HCT116 (cell line): ENCODE measurements around the gene HERC3. TPM values are rescaled to one million over a fixed set of nuclear protein-coding genes. Genes with fewer than 3 reads are reported as not detected.

Experiments
- ATAC-seq: fragments of 200-7000 bp; cut with Tn5 transposase; 2 replicates; pipeline ENCODE4 v1.9.1; 2020; ENCODE audit warnings: mild to moderate bottlenecking, moderate library complexity
- BruUV-seq: library from RNA; stranded (reverse); fragments of 400-500 nt; replicated peaks from 2 replicates; lab custom pipeline; 2021; lab: Mats Ljungman, UMichigan
- CTCF ChIA-PET: fragments of 300-600 bp; sonication (Branson Sonifier 250); formaldehyde crosslinking; loops from one replicate; lab custom pipeline; 2021; ENCODE audit warnings: antibody characterized with exemption; lab: Charles Lee
- POLR2A ChIA-PET: fragments of 300-600, 350-600 bp; sonication (Branson Sonifier 250); formaldehyde crosslinking; loops from one replicate; lab custom pipeline; 2021; ENCODE audit warnings: antibody characterized with exemption; lab: Charles Lee
- RAD21 ChIA-PET, 2 experiments: fragments of 300-600 bp; sonication (Branson Sonifier 250); formaldehyde crosslinking; loops; one replicate each; lab custom pipeline; 2023; ENCODE audit warnings: low total read pairs in 2 of 2; ENCODE audit not compliant: uncharacterized antibody in 2 of 2, unreplicated experiment in 2 of 2, low non-redundant PET in 1 of 2; lab: Charles Lee
- DNase-seq: peaks from one replicate; pipeline ENCODE4 v3.0.0-alpha.2; 2010; ENCODE audit warnings: low read depth, low spot score
- H2AFZ ChIP-seq: fragments of 200-600 bp; shearing (Covaris generic), sonication (generic); 2 replicates; pipeline ENCODE4 v1.6.1; 2017; ENCODE audit warnings: low read depth, mixed run types, mixed read lengths, antibody characterized with exemption, low read length; ENCODE audit not compliant: poor library complexity, severe bottlenecking
- H3K27ac ChIP-seq: 2 replicates; pipeline ENCODE4 v1.5.1; 2012; ENCODE audit warnings: low read depth, low read length
- H3K27me3 ChIP-seq: fragments of 200-600 bp; sonication (generic); 2 replicates; pipeline ENCODE4 v1.6.1; 2016; ENCODE audit warnings: mixed run types, low read length, mixed read lengths; ENCODE audit not compliant: insufficient read depth
- H3K36me3 ChIP-seq, 2 experiments: fragments of 200-500 bp in 1 of 2; fragments of 200-600 bp in 1 of 2; sonication (Bioruptor generic) in 1 of 2; sonication (generic) in 1 of 2; 2 replicates each; pipeline versions ENCODE4 v1.5.1 to v1.6.1; 2014 to 2016; ENCODE audit warnings: low read length in 2 of 2, inconsistent platforms in 1 of 2, mixed read lengths in 1 of 2, mixed run types in 1 of 2; ENCODE audit not compliant: insufficient read depth in 2 of 2, control insufficient read depth in 1 of 2
- H3K4me1 ChIP-seq, 2 experiments: fragments of 200-600 bp in 1 of 2; sonication (generic) in 1 of 2; 2 replicates each; pipeline versions ENCODE4 v1.5.1 to v1.6.1; 2012 to 2017; ENCODE audit warnings: low read length in 2 of 2, inconsistent platforms in 1 of 2, mild to moderate bottlenecking in 1 of 2, mixed read lengths in 1 of 2, mixed run types in 1 of 2, moderate library complexity in 1 of 2; ENCODE audit not compliant: insufficient read depth in 2 of 2, control insufficient read depth in 1 of 2
- H3K4me2 ChIP-seq: fragments of 200-600 bp; sonication (generic); 2 replicates; pipeline ENCODE4 v1.6.1; 2017; ENCODE audit warnings: mixed run types, low read length, mixed read lengths
- H3K4me3 ChIP-seq, 2 experiments: fragments of 200-600 bp in 1 of 2; sonication (generic) in 1 of 2; replicated peaks in 1 of 2; 2 replicates each; pipeline ENCODE4 v1.5.1; 2011 to 2016; ENCODE audit warnings: low read length in 2 of 2, control low read depth in 1 of 2, low read depth in 1 of 2, mild to moderate bottlenecking in 1 of 2, mixed read lengths in 1 of 2, mixed run types in 1 of 2
- H3K79me2 ChIP-seq: fragments of 200-600 bp; sonication (generic); 2 replicates; pipeline ENCODE4 v1.6.1; 2017; ENCODE audit warnings: mild to moderate bottlenecking, mixed run types, low read length, moderate library complexity, mixed read lengths; ENCODE audit not compliant: insufficient read depth
- H3K9ac ChIP-seq: fragments of 200-600 bp; sonication (generic); 2 replicates; pipeline ENCODE4 v1.6.1; 2016; ENCODE audit warnings: low read length, mixed read lengths
- H3K9me2 ChIP-seq: fragments of 200-600 bp; sonication (generic), shearing (Covaris generic); 2 replicates; pipeline ENCODE4 v1.6.1; 2017; ENCODE audit warnings: mixed run types, mild to moderate bottlenecking, moderate library complexity; ENCODE audit not compliant: insufficient read depth
- H3K9me3 ChIP-seq, 2 experiments: fragments of 200-500 bp in 1 of 2; fragments of 200-600 bp in 1 of 2; sonication (Bioruptor generic) in 1 of 2; sonication (generic) in 1 of 2; 2 replicates each; pipeline ENCODE4 v1.6.1; 2014 to 2017; ENCODE audit warnings: low read length in 2 of 2, mixed read lengths in 2 of 2, inconsistent platforms in 1 of 2, low read depth in 1 of 2, mild to moderate bottlenecking in 1 of 2, mixed run types in 1 of 2, moderate library complexity in 1 of 2; ENCODE audit not compliant: control insufficient read depth in 1 of 2, insufficient read depth in 1 of 2
- H4K20me1 ChIP-seq: fragments of 200-600 bp; sonication (generic), shearing (Covaris generic); 2 replicates; pipeline ENCODE4 v1.6.1; 2017; ENCODE audit warnings: mixed run types, mild to moderate bottlenecking, moderate library complexity; ENCODE audit not compliant: insufficient read depth
- CBX3 ChIP-seq: IDR thresholded peaks from 2 replicates; pipeline ENCODE4 v1.6.1; 2012; ENCODE audit warnings: low read depth
- CEBPB ChIP-seq: IDR thresholded peaks from 2 replicates; pipeline ENCODE4 v1.6.1; 2012; ENCODE audit warnings: low read depth
- EGR1 ChIP-seq: IDR thresholded peaks from 2 replicates; pipeline ENCODE4 v1.6.1; 2012; ENCODE audit warnings: low read depth
- EZH2 ChIP-seq: fragments of 200-600 bp; sonication (generic); IDR thresholded peaks from 2 replicates; pipeline ENCODE4 v1.6.1; 2017; ENCODE audit warnings: antibody characterized with exemption, mixed run types
- EZH2phosphoT487 ChIP-seq: fragments of 200-600 bp; IDR thresholded peaks from 2 replicates; pipeline ENCODE4 v1.6.1; 2018; ENCODE audit warnings: antibody characterized with exemption, borderline replicate concordance
- FOSL1 ChIP-seq: IDR thresholded peaks from 2 replicates; pipeline ENCODE4 v1.6.1; 2012; ENCODE audit warnings: low read depth
- JUND ChIP-seq: IDR thresholded peaks from 2 replicates; pipeline ENCODE4 v1.6.1; 2012
- POLR2A ChIP-seq: IDR thresholded peaks from 2 replicates; pipeline ENCODE4 v1.7.0; 2011; ENCODE audit warnings: borderline replicate concordance; ENCODE audit not compliant: insufficient read depth, insufficient read length; ENCODE audit errors: extremely low read depth
- SIN3A ChIP-seq: IDR thresholded peaks from 2 replicates; pipeline ENCODE4 v1.6.1; 2012; ENCODE audit warnings: low read depth
- TCF7L2 ChIP-seq: IDR thresholded peaks from 2 replicates; pipeline ENCODE4 v1.7.0; 2011; ENCODE audit warnings: borderline replicate concordance, inconsistent platforms; ENCODE audit not compliant: insufficient read depth, insufficient read length; ENCODE audit errors: extremely low read depth
- YY1 ChIP-seq: IDR thresholded peaks from 2 replicates; pipeline ENCODE4 v1.6.1; 2011; ENCODE audit warnings: low read length, low read depth, moderate library complexity, mild to moderate bottlenecking; ENCODE audit not compliant: insufficient replicate concordance; ENCODE audit errors: extremely low read depth
- intact Hi-C: fragments of 100-400 bp; cut with micrococcal nuclease; formaldehyde crosslinking; loops from 2 replicates; pipeline ENCODE4 v1.10.0; 2022
- total RNA-seq: library from RNA; stranded (reverse); gene quantifications from one replicate; pipeline ENCODE4 v1.2.1, GENCODE V29; 2021; ENCODE audit not compliant: unreplicated experiment
- TF ChIP-seq, protein P1 (sequence below): IDR thresholded peaks from 2 replicates; pipeline ENCODE4 v1.6.1; 2012
- TF ChIP-seq, protein P2 (sequence below): IDR thresholded peaks from 2 replicates; pipeline ENCODE4 v1.6.1; 2012
- TF ChIP-seq, protein P3 (sequence below): IDR thresholded peaks from 2 replicates; pipeline ENCODE4 v1.6.1; 2012; ENCODE audit warnings: low read depth
- TF ChIP-seq, protein P4 (sequence below): IDR thresholded peaks from 2 replicates; pipeline ENCODE4 v1.6.1; 2011; ENCODE audit warnings: mild to moderate bottlenecking, low read length, moderate library complexity; ENCODE audit not compliant: insufficient replicate concordance; ENCODE audit errors: extremely low read depth

Gene HERC3
- total RNA-seq, 1 experiment from 2014 or later, result 10.8 TPM

DNA sequence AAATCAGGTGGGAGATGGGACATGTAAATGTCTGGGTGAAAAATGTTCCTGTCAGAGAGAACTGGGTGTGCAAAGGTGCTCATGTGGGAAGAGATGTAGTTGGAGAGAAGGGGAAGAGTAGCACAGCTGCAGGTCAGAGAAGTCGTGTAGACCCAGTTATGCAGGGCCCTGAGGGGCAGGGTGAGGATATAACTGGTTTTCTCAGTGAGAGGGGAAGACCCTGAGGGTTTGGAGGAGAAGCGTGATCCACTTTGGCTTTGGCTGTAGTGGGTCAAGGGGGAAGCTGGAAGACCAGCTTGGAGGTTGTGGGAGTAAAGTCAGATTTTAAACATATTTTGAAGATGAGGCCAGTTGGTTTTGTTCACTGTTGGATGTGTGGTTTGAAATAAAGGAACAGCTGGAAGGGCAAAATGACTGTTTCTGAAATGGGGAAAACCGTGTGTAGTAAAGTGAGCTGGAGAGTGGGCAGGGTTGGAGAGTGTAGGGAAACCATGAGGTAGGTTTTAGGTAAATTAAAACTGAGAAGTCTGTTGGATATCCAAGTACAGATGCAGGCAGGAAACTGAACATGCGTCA is 61.2 kb downstream of the HERC3 start:
- H3K4me2 ChIP-seq, result no peak overlapping the region
- H3K9me2 ChIP-seq, result no peaks in the 10 kb centered on the region
- H3K4me3 ChIP-seq, result no peak overlapping the region
- no TSS peak for BruUV-seq
- DNase-seq (no peak), ATAC-seq (no peak)
- intact Hi-C loops, result no loop called here
- H3K27me3 ChIP-seq, result no peaks in the 10 kb centered on the region
- TF ChIP-seq EZH2phosphoT487 (no peak), EGR1 (no peak), TCF7L2 (no peak)
- ChIA-PET RAD21 (no interaction called here), CTCF (interaction anchor here (2.2 kb wide), 1 partner anchor 114 kb away, joined by 8 read pairs; no protein-coding TSS in a partner anchor), POLR2A (no interaction called here)
- no peaks in the 10 kb centered on the region for H3K36me3 ChIP-seq
- H3K9me3 ChIP-seq, result no peaks in the 10 kb centered on the region
- H2AFZ ChIP-seq, result no peak overlapping the region
- no peak overlapping the region for H3K27ac ChIP-seq
- H3K4me1 ChIP-seq, result no peaks in the 10 kb centered on the region
- H3K9ac ChIP-seq, result no peak overlapping the region
- no peaks in the 10 kb centered on the region for H4K20me1 ChIP-seq
- H3K79me2 ChIP-seq, result no peaks in the 10 kb centered on the region

DNA sequence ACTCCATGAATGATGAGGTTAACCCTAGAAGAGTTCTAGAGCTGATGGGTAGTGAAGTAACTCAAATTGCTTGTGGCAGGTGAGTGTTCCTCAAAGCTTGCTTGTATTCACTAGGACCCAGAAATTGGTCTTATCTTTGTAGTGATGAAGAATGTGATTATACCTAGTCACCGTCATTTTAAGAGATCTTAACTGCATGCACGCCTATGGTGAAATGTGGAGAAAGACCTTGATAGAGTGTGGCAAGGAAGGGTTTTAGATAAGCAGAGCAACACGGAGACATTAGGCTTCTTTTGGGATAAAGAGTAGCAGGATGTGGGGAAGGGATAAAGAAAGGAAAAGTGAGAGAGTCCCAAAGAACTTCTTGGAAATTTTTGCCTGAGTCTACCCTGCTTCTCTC is 62.9 kb downstream of the HERC3 start:
- Histone ChIP-seq H3K4me1 (peaks cover 0 to 9% of the 10 kb centered on the region in 2 experiments; a peak in 2 of 4 replicates), H3K9me3 (no peaks in the 10 kb centered on the region), H4K20me1 (no peaks in the 10 kb centered on the region), H3K36me3 (no peaks in the 10 kb centered on the region), H3K27me3 (no peaks in the 10 kb centered on the region), H3K9ac (no peak overlapping the region), H3K9me2 (no peaks in the 10 kb centered on the region), H3K4me2 (no peak overlapping the region), H2AFZ (no peak overlapping the region), H3K79me2 (no peaks in the 10 kb centered on the region), H3K27ac (no peak overlapping the region), H3K4me3 (no peak overlapping the region)
- no peak for ATAC-seq
- CTCF ChIA-PET, result interaction anchor here (1.5 kb wide), 1 partner anchor 115 kb away, joined by 4 read pairs; no protein-coding TSS in a partner anchor
- intact Hi-C loops, result no loop called here
- POLR2A ChIA-PET, result no interaction called here
- BruUV-seq, result no TSS peak
- DNase-seq, result no peak
- RAD21 ChIA-PET, result no interaction called here
- TF ChIP-seq CBX3 (no peak), SIN3A (no peak), YY1 (no peak), TCF7L2 (no peak), FOSL1 (no peak), JUND (no peak), CEBPB (no peak), EZH2 (no peak), POLR2A (no peak)
- TF ChIP-seq, protein P1, sequence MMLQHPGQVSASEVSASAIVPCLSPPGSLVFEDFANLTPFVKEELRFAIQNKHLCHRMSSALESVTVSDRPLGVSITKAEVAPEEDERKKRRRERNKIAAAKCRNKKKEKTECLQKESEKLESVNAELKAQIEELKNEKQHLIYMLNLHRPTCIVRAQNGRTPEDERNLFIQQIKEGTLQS, result no peak
- TF ChIP-seq, protein P2, sequence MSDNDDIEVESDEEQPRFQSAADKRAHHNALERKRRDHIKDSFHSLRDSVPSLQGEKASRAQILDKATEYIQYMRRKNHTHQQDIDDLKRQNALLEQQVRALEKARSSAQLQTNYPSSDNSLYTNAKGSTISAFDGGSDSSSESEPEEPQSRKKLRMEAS, result no peak
- TF ChIP-seq, protein P3, sequence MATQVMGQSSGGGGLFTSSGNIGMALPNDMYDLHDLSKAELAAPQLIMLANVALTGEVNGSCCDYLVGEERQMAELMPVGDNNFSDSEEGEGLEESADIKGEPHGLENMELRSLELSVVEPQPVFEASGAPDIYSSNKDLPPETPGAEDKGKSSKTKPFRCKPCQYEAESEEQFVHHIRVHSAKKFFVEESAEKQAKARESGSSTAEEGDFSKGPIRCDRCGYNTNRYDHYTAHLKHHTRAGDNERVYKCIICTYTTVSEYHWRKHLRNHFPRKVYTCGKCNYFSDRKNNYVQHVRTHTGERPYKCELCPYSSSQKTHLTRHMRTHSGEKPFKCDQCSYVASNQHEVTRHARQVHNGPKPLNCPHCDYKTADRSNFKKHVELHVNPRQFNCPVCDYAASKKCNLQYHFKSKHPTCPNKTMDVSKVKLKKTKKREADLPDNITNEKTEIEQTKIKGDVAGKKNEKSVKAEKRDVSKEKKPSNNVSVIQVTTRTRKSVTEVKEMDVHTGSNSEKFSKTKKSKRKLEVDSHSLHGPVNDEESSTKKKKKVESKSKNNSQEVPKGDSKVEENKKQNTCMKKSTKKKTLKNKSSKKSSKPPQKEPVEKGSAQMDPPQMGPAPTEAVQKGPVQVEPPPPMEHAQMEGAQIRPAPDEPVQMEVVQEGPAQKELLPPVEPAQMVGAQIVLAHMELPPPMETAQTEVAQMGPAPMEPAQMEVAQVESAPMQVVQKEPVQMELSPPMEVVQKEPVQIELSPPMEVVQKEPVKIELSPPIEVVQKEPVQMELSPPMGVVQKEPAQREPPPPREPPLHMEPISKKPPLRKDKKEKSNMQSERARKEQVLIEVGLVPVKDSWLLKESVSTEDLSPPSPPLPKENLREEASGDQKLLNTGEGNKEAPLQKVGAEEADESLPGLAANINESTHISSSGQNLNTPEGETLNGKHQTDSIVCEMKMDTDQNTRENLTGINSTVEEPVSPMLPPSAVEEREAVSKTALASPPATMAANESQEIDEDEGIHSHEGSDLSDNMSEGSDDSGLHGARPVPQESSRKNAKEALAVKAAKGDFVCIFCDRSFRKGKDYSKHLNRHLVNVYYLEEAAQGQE, result no peak
- TF ChIP-seq, protein P4, sequence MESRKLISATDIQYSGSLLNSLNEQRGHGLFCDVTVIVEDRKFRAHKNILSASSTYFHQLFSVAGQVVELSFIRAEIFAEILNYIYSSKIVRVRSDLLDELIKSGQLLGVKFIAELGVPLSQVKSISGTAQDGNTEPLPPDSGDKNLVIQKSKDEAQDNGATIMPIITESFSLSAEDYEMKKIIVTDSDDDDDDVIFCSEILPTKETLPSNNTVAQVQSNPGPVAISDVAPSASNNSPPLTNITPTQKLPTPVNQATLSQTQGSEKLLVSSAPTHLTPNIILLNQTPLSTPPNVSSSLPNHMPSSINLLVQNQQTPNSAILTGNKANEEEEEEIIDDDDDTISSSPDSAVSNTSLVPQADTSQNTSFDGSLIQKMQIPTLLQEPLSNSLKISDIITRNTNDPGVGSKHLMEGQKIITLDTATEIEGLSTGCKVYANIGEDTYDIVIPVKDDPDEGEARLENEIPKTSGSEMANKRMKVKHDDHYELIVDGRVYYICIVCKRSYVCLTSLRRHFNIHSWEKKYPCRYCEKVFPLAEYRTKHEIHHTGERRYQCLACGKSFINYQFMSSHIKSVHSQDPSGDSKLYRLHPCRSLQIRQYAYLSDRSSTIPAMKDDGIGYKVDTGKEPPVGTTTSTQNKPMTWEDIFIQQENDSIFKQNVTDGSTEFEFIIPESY, result no peak
